ENCODE data around the gene FBXL5. TPM values are rescaled to one million over a fixed set of nuclear protein-coding genes. Genes with fewer than 3 reads are reported as not detected.

FBXL5 gene
- total and polyA plus RNA-seq, 9 of the 15 experiments (the other 6 are each of a cell fraction or from before 2014, with no cell fraction given): 6.0 to 35.2 (median 22.1) TPM

DNA sequence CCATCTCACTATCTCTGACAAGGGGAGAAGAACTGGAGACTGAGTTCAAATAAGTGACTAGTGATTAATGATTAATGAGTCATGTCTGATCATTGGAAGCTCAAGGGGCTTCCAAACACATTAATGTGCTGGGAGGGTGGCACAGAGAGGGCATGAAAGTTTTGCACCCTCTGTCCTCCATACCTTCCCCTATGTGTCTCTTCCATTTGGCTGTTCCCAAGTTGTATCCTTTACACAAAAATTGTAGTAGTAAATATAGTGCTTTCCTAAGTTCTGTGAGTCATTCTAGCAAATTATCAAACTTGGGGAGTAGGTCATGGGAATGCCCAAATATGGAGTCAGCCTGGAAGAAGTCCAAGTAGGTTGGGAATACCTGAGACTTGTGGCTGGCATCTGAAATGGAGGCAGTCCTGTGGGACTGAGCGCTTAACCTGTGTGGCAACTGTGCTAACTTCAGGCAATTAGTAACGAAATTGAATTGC lies 22.4 kb upstream of the FBXL5 start (continued):
- TF ChIP-seq, protein P1, sequence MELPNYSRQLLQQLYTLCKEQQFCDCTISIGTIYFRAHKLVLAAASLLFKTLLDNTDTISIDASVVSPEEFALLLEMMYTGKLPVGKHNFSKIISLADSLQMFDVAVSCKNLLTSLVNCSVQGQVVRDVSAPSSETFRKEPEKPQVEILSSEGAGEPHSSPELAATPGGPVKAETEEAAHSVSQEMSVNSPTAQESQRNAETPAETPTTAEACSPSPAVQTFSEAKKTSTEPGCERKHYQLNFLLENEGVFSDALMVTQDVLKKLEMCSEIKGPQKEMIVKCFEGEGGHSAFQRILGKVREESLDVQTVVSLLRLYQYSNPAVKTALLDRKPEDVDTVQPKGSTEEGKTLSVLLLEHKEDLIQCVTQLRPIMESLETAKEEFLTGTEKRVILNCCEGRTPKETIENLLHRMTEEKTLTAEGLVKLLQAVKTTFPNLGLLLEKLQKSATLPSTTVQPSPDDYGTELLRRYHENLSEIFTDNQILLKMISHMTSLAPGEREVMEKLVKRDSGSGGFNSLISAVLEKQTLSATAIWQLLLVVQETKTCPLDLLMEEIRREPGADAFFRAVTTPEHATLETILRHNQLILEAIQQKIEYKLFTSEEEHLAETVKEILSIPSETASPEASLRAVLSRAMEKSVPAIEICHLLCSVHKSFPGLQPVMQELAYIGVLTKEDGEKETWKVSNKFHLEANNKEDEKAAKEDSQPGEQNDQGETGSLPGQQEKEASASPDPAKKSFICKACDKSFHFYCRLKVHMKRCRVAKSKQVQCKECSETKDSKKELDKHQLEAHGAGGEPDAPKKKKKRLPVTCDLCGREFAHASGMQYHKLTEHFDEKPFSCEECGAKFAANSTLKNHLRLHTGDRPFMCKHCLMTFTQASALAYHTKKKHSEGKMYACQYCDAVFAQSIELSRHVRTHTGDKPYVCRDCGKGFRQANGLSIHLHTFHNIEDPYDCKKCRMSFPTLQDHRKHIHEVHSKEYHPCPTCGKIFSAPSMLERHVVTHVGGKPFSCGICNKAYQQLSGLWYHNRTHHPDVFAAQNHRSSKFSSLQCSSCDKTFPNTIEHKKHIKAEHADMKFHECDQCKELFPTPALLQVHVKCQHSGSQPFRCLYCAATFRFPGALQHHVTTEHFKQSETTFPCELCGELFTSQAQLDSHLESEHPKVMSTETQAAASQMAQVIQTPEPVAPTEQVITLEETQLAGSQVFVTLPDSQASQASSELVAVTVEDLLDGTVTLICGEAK (IDR thresholded peaks at IDR 0.05): no peak
- TF ChIP-seq, protein P1 (CRISPR knock-in tag; IDR thresholded peaks at IDR 0.05): no peak
- TF ChIP-seq FOXK2 (conservative IDR thresholded peaks at IDR 0.05 in 1 of 2, IDR thresholded peaks at IDR 0.05 in 1 of 2; ENCODE audit: low read depth in 2 of 2) (peak in 1 of 2 experiments; percentile 81; a peak in 2 of 4 replicates), RBM15 (IDR thresholded peaks at IDR 0.05; ENCODE audit: insufficient read depth, low read length) (no peak), FOXJ3 (CRISPR knock-in tag; IDR thresholded peaks at IDR 0.05) (no peak), SREBF1 (IDR thresholded peaks at IDR 0.05; ENCODE audit: borderline replicate concordance, low read depth, low read length) (no peak), ZNF24 (IDR thresholded peaks at IDR 0.05) (no peak), FOXP1 (CRISPR knock-in tag; IDR thresholded peaks at IDR 0.05) (no peak), HIVEP1 (CRISPR knock-in tag; IDR thresholded peaks at IDR 0.05) (no peak)
- TF ChIP-seq, protein P2, sequence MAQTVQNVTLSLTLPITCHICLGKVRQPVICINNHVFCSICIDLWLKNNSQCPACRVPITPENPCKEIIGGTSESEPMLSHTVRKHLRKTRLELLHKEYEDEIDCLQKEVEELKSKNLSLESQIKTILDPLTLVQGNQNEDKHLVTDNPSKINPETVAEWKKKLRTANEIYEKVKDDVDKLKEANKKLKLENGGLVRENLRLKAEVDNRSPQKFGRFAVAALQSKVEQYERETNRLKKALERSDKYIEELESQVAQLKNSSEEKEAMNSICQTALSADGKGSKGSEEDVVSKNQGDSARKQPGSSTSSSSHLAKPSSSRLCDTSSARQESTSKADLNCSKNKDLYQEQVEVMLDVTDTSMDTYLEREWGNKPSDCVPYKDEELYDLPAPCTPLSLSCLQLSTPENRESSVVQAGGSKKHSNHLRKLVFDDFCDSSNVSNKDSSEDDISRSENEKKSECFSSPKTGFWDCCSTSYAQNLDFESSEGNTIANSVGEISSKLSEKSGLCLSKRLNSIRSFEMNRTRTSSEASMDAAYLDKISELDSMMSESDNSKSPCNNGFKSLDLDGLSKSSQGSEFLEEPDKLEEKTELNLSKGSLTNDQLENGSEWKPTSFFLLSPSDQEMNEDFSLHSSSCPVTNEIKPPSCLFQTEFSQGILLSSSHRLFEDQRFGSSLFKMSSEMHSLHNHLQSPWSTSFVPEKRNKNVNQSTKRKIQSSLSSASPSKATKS (CRISPR knock-in tag; IDR thresholded peaks at IDR 0.05): no peak
- TF ChIP-seq, protein P3, sequence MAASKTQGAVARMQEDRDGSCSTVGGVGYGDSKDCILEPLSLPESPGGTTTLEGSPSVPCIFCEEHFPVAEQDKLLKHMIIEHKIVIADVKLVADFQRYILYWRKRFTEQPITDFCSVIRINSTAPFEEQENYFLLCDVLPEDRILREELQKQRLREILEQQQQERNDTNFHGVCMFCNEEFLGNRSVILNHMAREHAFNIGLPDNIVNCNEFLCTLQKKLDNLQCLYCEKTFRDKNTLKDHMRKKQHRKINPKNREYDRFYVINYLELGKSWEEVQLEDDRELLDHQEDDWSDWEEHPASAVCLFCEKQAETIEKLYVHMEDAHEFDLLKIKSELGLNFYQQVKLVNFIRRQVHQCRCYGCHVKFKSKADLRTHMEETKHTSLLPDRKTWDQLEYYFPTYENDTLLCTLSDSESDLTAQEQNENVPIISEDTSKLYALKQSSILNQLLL (CRISPR knock-in tag; IDR thresholded peaks at IDR 0.05; ENCODE audit: borderline replicate concordance): no peak
- TF ChIP-seq, protein P4, sequence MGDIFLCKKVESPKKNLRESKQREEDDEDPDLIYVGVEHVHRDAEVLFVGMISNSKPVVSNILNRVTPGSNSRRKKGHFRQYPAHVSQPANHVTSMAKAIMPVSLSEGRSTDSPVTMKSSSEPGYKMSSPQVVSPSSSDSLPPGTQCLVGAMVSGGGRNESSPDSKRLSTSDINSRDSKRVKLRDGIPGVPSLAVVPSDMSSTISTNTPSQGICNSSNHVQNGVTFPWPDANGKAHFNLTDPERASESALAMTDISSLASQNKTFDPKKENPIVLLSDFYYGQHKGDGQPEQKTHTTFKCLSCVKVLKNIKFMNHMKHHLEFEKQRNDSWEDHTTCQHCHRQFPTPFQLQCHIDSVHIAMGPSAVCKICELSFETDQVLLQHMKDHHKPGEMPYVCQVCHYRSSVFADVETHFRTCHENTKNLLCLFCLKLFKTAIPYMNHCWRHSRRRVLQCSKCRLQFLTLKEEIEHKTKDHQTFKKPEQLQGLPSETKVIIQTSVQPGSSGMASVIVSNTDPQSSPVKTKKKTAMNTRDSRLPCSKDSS (IDR thresholded peaks at IDR 0.05; ENCODE audit: low read depth, partially characterized antibody): no peak
- TF ChIP-seq, protein P5, sequence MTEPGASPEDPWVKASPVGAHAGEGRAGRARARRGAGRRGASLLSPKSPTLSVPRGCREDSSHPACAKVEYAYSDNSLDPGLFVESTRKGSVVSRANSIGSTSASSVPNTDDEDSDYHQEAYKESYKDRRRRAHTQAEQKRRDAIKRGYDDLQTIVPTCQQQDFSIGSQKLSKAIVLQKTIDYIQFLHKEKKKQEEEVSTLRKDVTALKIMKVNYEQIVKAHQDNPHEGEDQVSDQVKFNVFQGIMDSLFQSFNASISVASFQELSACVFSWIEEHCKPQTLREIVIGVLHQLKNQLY (CRISPR knock-in tag; conservative IDR thresholded peaks at IDR 0.05): no peak
